Chondrocyte (in vitro differentiated cells): Measurements from ENCODE around the gene ARHGAP19. TPM values are rescaled to one million over a fixed set of nuclear protein-coding genes. Genes with fewer than 3 reads are reported as not detected.

ENCODE experiments used
- DNase-seq: peaks from one replicate; pipeline ENCODE4 v3.0.0; 2021; ENCODE audit warnings: mixed read lengths, low spot score
- H3K27ac Mint-ChIP-seq: one replicate; pipeline ENCODE4 v1.8.0; 2021; ENCODE audit warnings: mild to moderate bottlenecking, moderate library complexity, mixed read lengths; ENCODE audit not compliant: unreplicated experiment
- H3K27me3 Mint-ChIP-seq: 2 replicates; pipeline ENCODE4 v1.8.0; 2021; ENCODE audit warnings: low read depth, mixed read lengths
- H3K36me3 Mint-ChIP-seq: 2 replicates; pipeline ENCODE4 v1.8.0; 2021; ENCODE audit warnings: low read depth, mixed read lengths
- H3K4me1 Mint-ChIP-seq: 2 replicates; pipeline ENCODE4 v1.8.0; 2021; ENCODE audit warnings: low read depth, mild to moderate bottlenecking, mixed read lengths
- H3K4me3 Mint-ChIP-seq: one replicate; pipeline ENCODE4 v1.8.0; 2021; ENCODE audit warnings: mild to moderate bottlenecking, moderate library complexity, mixed read lengths; ENCODE audit not compliant: unreplicated experiment
- H3K9me3 Mint-ChIP-seq: 2 replicates; pipeline ENCODE4 v1.8.0; 2021; ENCODE audit warnings: low read depth, mixed read lengths
- total RNA-seq: library from RNA; stranded (reverse); gene quantifications from 3 replicates; pipeline ENCODE4 v1.2.1, GENCODE V29; 2021
- TF ChIP-seq, protein P1 (sequence below): fragments of 200-600 bp; sonication (generic); IDR thresholded peaks from 2 replicates; pipeline ENCODE4 v1.5.0; 2021; ENCODE audit warnings: antibody characterized with exemption, mild to moderate bottlenecking, moderate library complexity

Gene ARHGAP19
- total RNA-seq, 1 donor from 2014 or later = 2.6 TPM

DNA sequence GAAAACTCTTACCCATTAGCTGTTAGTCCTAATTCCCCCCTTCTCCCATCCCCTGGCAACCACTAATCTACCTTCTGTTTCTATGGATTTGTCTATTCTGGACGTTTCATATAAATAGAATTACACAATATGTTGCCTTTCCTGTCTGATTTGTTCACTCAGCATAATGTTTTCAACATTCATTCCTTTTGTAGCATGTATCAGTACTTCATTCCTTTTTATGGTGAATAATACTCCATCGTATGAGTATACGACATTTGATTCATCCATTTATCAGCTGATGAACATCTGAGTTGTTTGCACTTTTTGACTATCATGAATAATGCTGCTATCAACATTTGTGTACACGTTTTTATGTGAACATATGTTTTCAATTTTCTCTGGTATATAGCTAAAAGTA lies 22.2 kb upstream of the ARHGAP19 start:
- Mint-ChIP-seq H3K4me1 (peaks cover 6% of the 10 kb centered on the region), H3K4me3 (no peak overlapping the region), H3K36me3 (no peaks in the 10 kb centered on the region), H3K9me3 (no peaks in the 10 kb centered on the region), H3K27me3 (no peaks in the 10 kb centered on the region), H3K27ac (no peak overlapping the region)
- TF ChIP-seq, protein P1, sequence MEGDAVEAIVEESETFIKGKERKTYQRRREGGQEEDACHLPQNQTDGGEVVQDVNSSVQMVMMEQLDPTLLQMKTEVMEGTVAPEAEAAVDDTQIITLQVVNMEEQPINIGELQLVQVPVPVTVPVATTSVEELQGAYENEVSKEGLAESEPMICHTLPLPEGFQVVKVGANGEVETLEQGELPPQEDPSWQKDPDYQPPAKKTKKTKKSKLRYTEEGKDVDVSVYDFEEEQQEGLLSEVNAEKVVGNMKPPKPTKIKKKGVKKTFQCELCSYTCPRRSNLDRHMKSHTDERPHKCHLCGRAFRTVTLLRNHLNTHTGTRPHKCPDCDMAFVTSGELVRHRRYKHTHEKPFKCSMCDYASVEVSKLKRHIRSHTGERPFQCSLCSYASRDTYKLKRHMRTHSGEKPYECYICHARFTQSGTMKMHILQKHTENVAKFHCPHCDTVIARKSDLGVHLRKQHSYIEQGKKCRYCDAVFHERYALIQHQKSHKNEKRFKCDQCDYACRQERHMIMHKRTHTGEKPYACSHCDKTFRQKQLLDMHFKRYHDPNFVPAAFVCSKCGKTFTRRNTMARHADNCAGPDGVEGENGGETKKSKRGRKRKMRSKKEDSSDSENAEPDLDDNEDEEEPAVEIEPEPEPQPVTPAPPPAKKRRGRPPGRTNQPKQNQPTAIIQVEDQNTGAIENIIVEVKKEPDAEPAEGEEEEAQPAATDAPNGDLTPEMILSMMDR = no peak
- no peak for DNase-seq

- Mint-ChIP-seq H3K36me3 (no peaks in the 10 kb centered on the region), H3K9me3 (no peaks in the 10 kb centered on the region), H3K27me3 (no peaks in the 10 kb centered on the region), H3K27ac (no peak overlapping the region), H3K4me3 (no peak overlapping the region), H3K4me1 (no peaks in the 10 kb centered on the region)
- no peak for DNase-seq
- TF ChIP-seq, protein P1 = no peak
Observed at GRCh38 chr10:97312897-97313296, 20.5 kb upstream of the ARHGAP19 start.

GRCh38 chr10:97311111-97311626 lies 18.7 kb upstream of the ARHGAP19 start:
- no peaks in the 10 kb centered on the region for H3K9me3 Mint-ChIP-seq
- DNase-seq = no peak
- H3K27me3 Mint-ChIP-seq = no peaks in the 10 kb centered on the region
- TF ChIP-seq, protein P1 = no peak
- H3K27ac Mint-ChIP-seq = no peak overlapping the region
- H3K4me3 Mint-ChIP-seq = no peak overlapping the region
- no peaks in the 10 kb centered on the region for H3K36me3 Mint-ChIP-seq
- no peaks in the 10 kb centered on the region for H3K4me1 Mint-ChIP-seq

GRCh38 chr10:97307866-97308780 lies 15.7 kb upstream of the ARHGAP19 start:
- no peak for DNase-seq
- no peak overlapping the region for H3K4me3 Mint-ChIP-seq

GRCh38 chr10:97307441-97307840 lies 15.0 kb upstream of the ARHGAP19 start:
- H3K4me1 Mint-ChIP-seq = no peaks in the 10 kb centered on the region
- H3K27ac Mint-ChIP-seq = no peak overlapping the region
- H3K36me3 Mint-ChIP-seq = no peaks in the 10 kb centered on the region

More at GRCh38 chr10:97307866-97308780, 15.7 kb upstream of the ARHGAP19 start:
- Mint-ChIP-seq H3K27me3 (no peaks in the 10 kb centered on the region), H3K36me3 (no peaks in the 10 kb centered on the region), H3K4me1 (no peaks in the 10 kb centered on the region), H3K9me3 (no peaks in the 10 kb centered on the region), H3K27ac (no peak overlapping the region)
- TF ChIP-seq, protein P1 = no peak

More at GRCh38 chr10:97307441-97307840, 15.0 kb upstream of the ARHGAP19 start:
- no peak for DNase-seq
- H3K4me3 Mint-ChIP-seq = no peak overlapping the region
- H3K27me3 Mint-ChIP-seq = no peaks in the 10 kb centered on the region
- TF ChIP-seq, protein P1 = no peak
- no peaks in the 10 kb centered on the region for H3K9me3 Mint-ChIP-seq
